ENCODE measurements around the gene TNN. TPM values are rescaled to one million over a fixed set of nuclear protein-coding genes. Genes with fewer than 3 reads are reported as not detected.

The TNN gene
- total RNA-seq, 2 experiments from 2014 or later: not detected

- ChIA-PET CTCF (interaction anchor here (0.5 to 13.7 kb wide), 75 partner anchors 10 to 594 kb away, joined by 3 to 411 read pairs (median 4); partner anchors contain the start of genes KIAA0040 and MRPS14), POLR2A (interaction anchor here (0.5 to 1.0 kb wide), 3 partner anchors 14 to 172 kb away, joined by 3 read pairs; no protein-coding TSS in a partner anchor)
- DNase-seq: peak; percentile 76
- Mint-ChIP-seq H3K4me1 (ENCODE audit: low read depth) (peaks cover 10% of the 10 kb centered on the region), H3K27me3 (ENCODE audit: low read depth) (peaks cover 29% of the 10 kb centered on the region), H3K9me3 (ENCODE audit: insufficient read depth) (no peaks in the 10 kb centered on the region), H3K4me3 (no peak overlapping the region), H3K27ac (no peak overlapping the region), H3K36me3 (ENCODE audit: low read depth) (peaks cover 2% of the 10 kb centered on the region)
- peak; percentile 66 for ATAC-seq
Measured at GRCh38 chr1:175152006-175152652, 84.5 kb downstream of the TNN start.

GRCh38 chr1:175154629-175155472 lies 87.2 kb downstream of the TNN start:
- peaks cover 10% of the 10 kb centered on the region for H3K4me1 Mint-ChIP-seq (ENCODE audit: low read depth)
- H3K27ac Mint-ChIP-seq: no peak overlapping the region
- H3K4me3 Mint-ChIP-seq: no peak overlapping the region
- H3K36me3 Mint-ChIP-seq (ENCODE audit: low read depth): peaks cover 20% of the 10 kb centered on the region
- ChIA-PET POLR2A (interaction anchor here (0.9 to 1.0 kb wide), 3 partner anchors 33 to 164 kb away, joined by 3 to 4 read pairs (median 3); no protein-coding TSS in a partner anchor), CTCF (interaction anchor here (0.5 to 3.6 kb wide), 62 partner anchors 9 to 589 kb away, joined by 3 to 237 read pairs (median 4); partner anchors contain the start of gene MRPS14)
- no peaks in the 10 kb centered on the region for H3K9me3 Mint-ChIP-seq (ENCODE audit: insufficient read depth)
- H3K27me3 Mint-ChIP-seq (ENCODE audit: low read depth): peaks cover 23% of the 10 kb centered on the region
- ATAC-seq: peak; percentile 71
- DNase-seq: peak; percentile 79

GRCh38 chr1:175155473-175155856 lies 87.8 kb downstream of the TNN start:
- no peak overlapping the region for H3K4me3 Mint-ChIP-seq
- H3K9me3 Mint-ChIP-seq (ENCODE audit: insufficient read depth): no peaks in the 10 kb centered on the region
- ChIA-PET POLR2A (interaction anchor here (0.9 to 1.0 kb wide), 3 partner anchors 32 to 163 kb away, joined by 3 to 4 read pairs (median 3); no protein-coding TSS in a partner anchor), CTCF (interaction anchor here (0.8 to 3.6 kb wide), 52 partner anchors 9 to 589 kb away, joined by 3 to 237 read pairs (median 6); partner anchors contain the start of gene MRPS14)
- ATAC-seq: no peak
- H3K36me3 Mint-ChIP-seq (ENCODE audit: low read depth): peaks cover 27% of the 10 kb centered on the region
- H3K27me3 Mint-ChIP-seq (ENCODE audit: low read depth): peaks cover 20% of the 10 kb centered on the region
- no peak for DNase-seq
- peaks cover 13% of the 10 kb centered on the region for H3K4me1 Mint-ChIP-seq (ENCODE audit: low read depth)
- H3K27ac Mint-ChIP-seq: peak overlapping the region; percentile 5

- CTCF ChIA-PET: interaction anchor here (0.8 to 3.6 kb wide), 34 partner anchors 9 to 318 kb away, joined by 3 to 237 read pairs (median 7); partner anchors contain the start of gene MRPS14
- ATAC-seq (no peak), DNase-seq (no peak)
- POLR2A ChIA-PET: interaction anchor here (0.9 kb wide), 1 partner anchor 32 kb away, joined by 3 read pairs; no protein-coding TSS in a partner anchor
- H3K27ac Mint-ChIP-seq: no peak overlapping the region
- H3K27me3 Mint-ChIP-seq (ENCODE audit: low read depth): peaks cover 16% of the 10 kb centered on the region
- peaks cover 18% of the 10 kb centered on the region for H3K4me1 Mint-ChIP-seq (ENCODE audit: low read depth)
- H3K4me3 Mint-ChIP-seq: no peak overlapping the region
- peaks cover 31% of the 10 kb centered on the region for H3K36me3 Mint-ChIP-seq (ENCODE audit: low read depth)
- no peaks in the 10 kb centered on the region for H3K9me3 Mint-ChIP-seq (ENCODE audit: insufficient read depth)
Measured at GRCh38 chr1:175155936-175156335, 88.3 kb downstream of the TNN start.

- Mint-ChIP-seq H3K27me3 (ENCODE audit: low read depth) (peaks cover 9% of the 10 kb centered on the region), H3K36me3 (ENCODE audit: low read depth) (peaks cover 40% of the 10 kb centered on the region), H3K9me3 (ENCODE audit: insufficient read depth) (no peaks in the 10 kb centered on the region), H3K27ac (no peak overlapping the region), H3K4me3 (no peak overlapping the region), H3K4me1 (ENCODE audit: low read depth) (peaks cover 21% of the 10 kb centered on the region)
- ChIA-PET POLR2A (no interaction called here), CTCF (interaction anchor here (1.0 to 3.6 kb wide), 3 partner anchors 10 to 161 kb away, joined by 3 to 237 read pairs (median 4); no protein-coding TSS in a partner anchor)
- ATAC-seq (no peak), DNase-seq (no peak)
Measured at GRCh38 chr1:175157200-175157599, 89.6 kb downstream of the TNN start.

- no peak for DNase-seq
- ChIA-PET POLR2A (no interaction called here), CTCF (interaction anchor here (1.0 to 2.5 kb wide), 4 partner anchors 8 to 162 kb away, joined by 3 to 16 read pairs (median 5); no protein-coding TSS in a partner anchor)
Measured at GRCh38 chr1:175158170-175158591, 90.5 kb downstream of the TNN start.

GRCh38 chr1:175162955-175163354 lies 95.3 kb downstream of the TNN start:
- peaks cover 70% of the 10 kb centered on the region for H3K36me3 Mint-ChIP-seq (ENCODE audit: low read depth)
- no peaks in the 10 kb centered on the region for H3K27me3 Mint-ChIP-seq (ENCODE audit: low read depth)
- H3K27ac Mint-ChIP-seq: no peak overlapping the region
- CTCF ChIA-PET: interaction anchor here (4.0 kb wide), 1 partner anchor 11 kb away, joined by 17 read pairs; no protein-coding TSS in a partner anchor
- no peaks in the 10 kb centered on the region for H3K9me3 Mint-ChIP-seq (ENCODE audit: insufficient read depth)
- DNase-seq (no peak), ATAC-seq (no peak)
- POLR2A ChIA-PET: no interaction called here
- H3K4me3 Mint-ChIP-seq: no peak overlapping the region
- peaks cover 17% of the 10 kb centered on the region for H3K4me1 Mint-ChIP-seq (ENCODE audit: low read depth)

More at GRCh38 chr1:175158170-175158591, 90.5 kb downstream of the TNN start:
- Mint-ChIP-seq H3K4me1 (ENCODE audit: low read depth) (peaks cover 21% of the 10 kb centered on the region), H3K27me3 (ENCODE audit: low read depth) (peaks cover 7% of the 10 kb centered on the region), H3K4me3 (no peak overlapping the region), H3K27ac (peak overlapping the region; percentile 12), H3K36me3 (ENCODE audit: low read depth) (peaks cover 46% of the 10 kb centered on the region), H3K9me3 (ENCODE audit: insufficient read depth) (no peaks in the 10 kb centered on the region)
- ATAC-seq: no peak

GRCh38 chr1:175163702-175164101 lies 96.1 kb downstream of the TNN start:
- peaks cover 24% of the 10 kb centered on the region for H3K4me1 Mint-ChIP-seq (ENCODE audit: low read depth)
- POLR2A ChIA-PET: interaction anchor here (2.6 kb wide), 1 partner anchor 10 kb away, joined by 9 read pairs; no protein-coding TSS in a partner anchor
- no peak overlapping the region for H3K4me3 Mint-ChIP-seq
- H3K36me3 Mint-ChIP-seq (ENCODE audit: low read depth): peaks cover 69% of the 10 kb centered on the region
- H3K27ac Mint-ChIP-seq: peak overlapping the region; percentile 5
- DNase-seq (no peak), ATAC-seq (no peak)
- no peaks in the 10 kb centered on the region for H3K9me3 Mint-ChIP-seq (ENCODE audit: insufficient read depth)
- CTCF ChIA-PET: interaction anchor here (1.2 to 4.0 kb wide), 4 partner anchors 9 to 155 kb away, joined by 4 to 17 read pairs (median 10); no protein-coding TSS in a partner anchor
- no peaks in the 10 kb centered on the region for H3K27me3 Mint-ChIP-seq (ENCODE audit: low read depth)

- CTCF ChIA-PET: interaction anchor here (1.2 to 4.0 kb wide), 6 partner anchors 10 to 154 kb away, joined by 3 to 17 read pairs (median 6); no protein-coding TSS in a partner anchor
- no peak overlapping the region for H3K27ac Mint-ChIP-seq
- peaks cover 31% of the 10 kb centered on the region for H3K4me1 Mint-ChIP-seq (ENCODE audit: low read depth)
- H3K27me3 Mint-ChIP-seq (ENCODE audit: low read depth): no peaks in the 10 kb centered on the region
- H3K4me3 Mint-ChIP-seq: no peak overlapping the region
- ATAC-seq (no peak), DNase-seq (no peak)
- H3K9me3 Mint-ChIP-seq (ENCODE audit: insufficient read depth): no peaks in the 10 kb centered on the region
- H3K36me3 Mint-ChIP-seq (ENCODE audit: low read depth): peaks cover 68% of the 10 kb centered on the region
- POLR2A ChIA-PET: interaction anchor here (2.6 kb wide), 1 partner anchor 9 kb away, joined by 9 read pairs; no protein-coding TSS in a partner anchor
Measured at GRCh38 chr1:175164751-175165150, 97.1 kb downstream of the TNN start.

GRCh38 chr1:175166746-175167145 lies 99.1 kb downstream of the TNN start:
- H3K9me3 Mint-ChIP-seq (ENCODE audit: insufficient read depth): no peaks in the 10 kb centered on the region
- H3K4me1 Mint-ChIP-seq (ENCODE audit: low read depth): peaks cover 33% of the 10 kb centered on the region
- ChIA-PET POLR2A (no interaction called here), CTCF (interaction anchor here (1.7 kb wide), 1 partner anchor 12 kb away, joined by 4 read pairs; no protein-coding TSS in a partner anchor)
- peaks cover 66% of the 10 kb centered on the region for H3K36me3 Mint-ChIP-seq (ENCODE audit: low read depth)
- H3K27ac Mint-ChIP-seq: no peak overlapping the region
- no peaks in the 10 kb centered on the region for H3K27me3 Mint-ChIP-seq (ENCODE audit: low read depth)
- DNase-seq (no peak), ATAC-seq (no peak)
- H3K4me3 Mint-ChIP-seq: no peak overlapping the region

- CTCF ChIA-PET: interaction anchor here (0.7 to 2.6 kb wide), 3 partner anchors 13 to 170 kb away, joined by 3 to 13 read pairs (median 10); no protein-coding TSS in a partner anchor
- no peaks in the 10 kb centered on the region for H3K27me3 Mint-ChIP-seq (ENCODE audit: low read depth)
- H3K4me1 Mint-ChIP-seq (ENCODE audit: low read depth): peaks cover 33% of the 10 kb centered on the region
- DNase-seq (no peak), ATAC-seq (no peak)
- no peaks in the 10 kb centered on the region for H3K9me3 Mint-ChIP-seq (ENCODE audit: insufficient read depth)
- peaks cover 64% of the 10 kb centered on the region for H3K36me3 Mint-ChIP-seq (ENCODE audit: low read depth)
- no peak overlapping the region for H3K4me3 Mint-ChIP-seq
- POLR2A ChIA-PET: no interaction called here
- no peak overlapping the region for H3K27ac Mint-ChIP-seq
Measured at GRCh38 chr1:175167861-175168260, 100.2 kb downstream of the TNN start.

Data from activated CD8-positive, alpha-beta T cell treated with anti-CD3 and anti-CD28 coated beads, Interleukin-2, amount 10 ng/mL, durations not matched to agents 7 days and 5 days (primary cell).